DOHH2 (cell line): ENCODE data around the gene FOXN1.

Experiments
- CTCF ChIP-seq: fragments of 200-600 bp; sonication (generic); IDR thresholded peaks from one replicate; pipeline ENCODE4 v1.5.1; 2014; ENCODE audit warnings: antibody characterized with exemption, mild to moderate bottlenecking, low read depth, low read length; ENCODE audit not compliant: poor library complexity, severe bottlenecking
- EZH2phosphoT487 ChIP-seq: fragments of 200-600 bp; sonication (generic); IDR thresholded peaks from 2 replicates; pipeline ENCODE4 v1.6.1; 2017; ENCODE audit warnings: borderline replicate concordance, mild to moderate bottlenecking, antibody characterized with exemption, low read length, moderate library complexity, mixed read lengths

- TF ChIP-seq CTCF (no peak), EZH2phosphoT487 (no peak)
Measured at GRCh38 chr17:28545141-28545503, 39.0 kb downstream of the FOXN1 start.
